Measurements from ENCODE around the gene ADAMTS3.
A peak's percentile ranks its signal among the peaks of the same experiment; 100 is the strongest.

Gene ADAMTS3

GRCh38 chr4:72340803-72341431 is 228.1 kb downstream of the ADAMTS3 start:
- no peak for DNase-seq (ENCODE audit: low read depth)

DNA sequence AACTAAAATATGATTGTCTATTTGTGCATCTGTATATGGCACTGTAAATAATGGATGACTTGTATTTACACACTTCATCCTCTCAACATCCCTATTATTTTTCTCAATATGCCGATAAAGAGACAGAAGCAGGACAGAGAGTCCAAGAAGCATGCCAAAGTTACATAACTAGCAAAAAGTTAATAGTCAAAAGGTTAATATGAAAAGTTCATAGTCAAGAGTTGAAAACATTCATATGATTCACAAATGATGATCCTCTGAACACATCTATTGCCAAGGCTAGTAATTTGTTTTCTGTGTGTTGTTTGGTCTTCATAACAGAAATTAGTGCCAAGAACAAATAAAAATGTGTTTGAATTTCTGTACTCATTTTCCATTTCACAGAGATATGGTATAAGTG is 231.0 kb downstream of the ADAMTS3 start:
- DNase-seq (ENCODE audit: low read depth): no peak

- no peak for DNase-seq (ENCODE audit: low read depth)
Observed at GRCh38 chr4:72330381-72330780, 238.6 kb downstream of the ADAMTS3 start.

DNA sequence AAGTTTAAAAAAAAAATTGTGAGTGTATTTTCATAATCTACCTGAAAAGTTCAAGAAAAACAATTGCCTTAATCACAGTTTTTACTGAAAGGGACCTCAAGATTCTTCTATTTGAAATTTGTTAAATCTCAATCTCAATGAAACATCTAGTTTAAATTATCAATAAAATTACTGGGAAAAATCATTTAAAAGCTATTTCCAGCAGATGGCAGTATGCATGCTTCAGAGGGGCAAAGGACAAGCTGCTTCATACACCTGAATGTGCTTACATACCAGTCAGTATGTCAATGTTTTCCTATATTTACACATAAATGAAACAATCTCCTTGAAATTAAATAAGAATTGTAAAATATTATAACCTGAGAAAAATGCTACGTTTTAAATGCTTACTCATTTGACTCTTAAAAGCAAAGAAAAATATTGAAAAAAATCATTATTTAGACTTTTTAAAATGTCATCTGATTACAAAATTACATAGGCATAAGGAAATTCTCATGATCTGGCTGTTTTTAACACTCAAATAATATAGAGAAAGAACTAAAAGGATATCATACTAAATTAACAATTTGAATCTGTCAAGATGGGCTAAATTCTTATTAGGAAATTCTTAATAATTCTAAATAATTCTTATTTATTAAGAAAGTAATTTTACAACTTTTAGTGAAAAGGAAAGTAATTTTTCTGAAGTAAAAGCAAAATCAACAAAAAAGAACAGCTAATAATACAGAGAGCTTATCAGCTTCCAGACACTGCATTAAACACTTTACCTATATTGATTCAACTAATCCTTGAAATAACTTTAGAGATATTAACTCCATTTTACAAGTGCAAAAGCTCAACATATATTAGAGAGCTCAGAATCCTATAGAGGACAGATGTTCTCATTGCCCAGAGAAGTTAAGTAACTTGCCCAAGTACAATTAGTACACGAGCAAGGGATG is 242.1 kb downstream of the ADAMTS3 start:
- DNase-seq (ENCODE audit: low read depth): peak; percentile 51

DNA sequence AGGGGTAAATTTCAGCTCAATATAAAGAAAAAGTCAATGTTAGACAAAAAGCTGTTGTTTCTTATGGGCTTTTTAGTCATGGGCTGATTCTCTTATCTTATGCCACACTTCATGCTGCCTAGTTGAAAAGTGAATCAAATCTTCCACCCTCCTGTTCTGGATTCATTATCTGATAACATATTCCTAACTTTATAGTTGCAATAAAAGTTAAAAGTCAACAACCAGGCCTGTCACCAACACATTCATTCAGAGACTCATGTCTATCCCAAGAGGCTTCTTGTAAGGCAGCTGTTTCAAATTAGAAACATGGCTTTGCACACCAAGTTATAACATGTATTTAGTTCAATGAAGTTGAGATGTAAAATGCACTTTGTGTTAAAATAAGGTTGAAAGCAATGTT is 243.8 kb downstream of the ADAMTS3 start:
- no peak for DNase-seq (ENCODE audit: low read depth)

DNA sequence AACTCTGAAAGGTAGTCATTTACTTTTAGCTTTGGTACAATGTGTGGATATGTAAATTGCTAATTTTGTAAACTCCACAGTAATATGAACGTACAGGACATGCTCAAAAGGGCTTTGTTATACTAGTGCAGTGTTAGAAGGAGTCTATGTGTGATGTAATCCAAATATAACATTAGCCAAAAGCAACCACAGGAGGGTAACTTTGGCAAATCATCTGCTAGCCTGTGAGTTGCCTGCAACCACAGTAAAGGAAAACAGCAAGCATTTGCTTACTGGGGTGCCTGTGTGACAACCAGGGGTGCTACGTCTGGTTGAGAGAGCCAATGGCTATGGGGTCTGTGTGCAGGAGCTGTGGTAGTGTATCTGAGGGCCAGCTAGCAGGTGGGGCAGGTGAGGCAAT is 245.8 kb downstream of the ADAMTS3 start:
- DNase-seq (ENCODE audit: low read depth): no peak

- no peak for DNase-seq (ENCODE audit: low read depth)
Observed at GRCh38 chr4:72320223-72320948, 248.6 kb downstream of the ADAMTS3 start.

DNA sequence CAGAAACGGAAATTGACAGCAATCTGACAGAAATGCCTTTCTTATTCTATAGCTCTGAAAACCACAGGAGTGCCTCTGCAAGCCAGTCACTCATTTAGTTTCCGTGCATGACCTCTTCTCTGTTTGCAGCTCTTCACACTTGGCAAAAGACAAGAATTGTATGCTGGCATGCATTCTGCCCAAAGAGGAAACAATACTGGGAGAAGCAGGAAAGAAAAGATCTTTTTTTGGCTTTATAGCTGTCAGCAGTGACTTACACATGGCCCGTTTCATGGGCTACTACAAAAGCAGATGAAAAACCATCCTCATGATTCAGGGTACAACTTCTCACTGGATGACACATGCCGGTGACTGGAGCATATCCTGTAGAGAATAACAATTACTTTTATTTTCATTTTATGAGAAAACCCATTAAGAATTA is 249.4 kb downstream of the ADAMTS3 start:
- DNase-seq (ENCODE audit: low read depth): no peak

DNA sequence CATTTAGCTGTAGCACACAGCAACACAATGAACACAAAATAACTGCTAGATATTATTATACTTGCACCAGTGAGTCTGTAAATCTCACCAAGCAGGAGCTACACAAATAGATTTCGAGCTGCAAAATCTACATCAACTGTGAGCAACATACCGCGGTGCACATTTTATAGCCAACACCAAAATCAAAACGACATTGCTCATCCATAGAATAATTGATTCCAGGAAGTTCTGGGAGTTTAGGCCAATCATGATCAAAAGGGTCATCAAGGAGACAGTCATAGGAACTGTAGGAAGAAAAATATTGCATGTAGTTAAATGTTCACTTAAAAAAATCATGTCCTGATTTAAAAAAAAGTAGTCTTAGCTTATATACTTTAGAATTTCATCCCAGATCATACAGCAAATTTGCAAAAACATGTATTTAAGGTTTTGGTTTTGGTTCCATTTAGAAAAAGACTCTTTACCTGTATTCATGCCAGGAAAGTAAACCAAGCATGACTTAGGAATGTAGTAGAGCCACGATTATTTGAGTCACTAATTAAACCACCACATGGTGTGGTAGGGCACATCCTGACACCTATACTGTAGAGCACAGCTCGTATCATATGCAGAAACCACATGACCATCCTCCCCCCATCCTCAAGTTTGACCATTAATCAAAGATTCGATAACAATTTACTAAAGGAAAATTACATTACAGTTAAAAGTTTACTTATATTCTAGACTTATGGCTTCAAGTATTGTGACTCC is 250.4 kb downstream of the ADAMTS3 start:
- no peak for DNase-seq (ENCODE audit: low read depth)

GRCh38 chr4:72314869-72315268 is 254.2 kb downstream of the ADAMTS3 start:
- peak; percentile 77 for DNase-seq (ENCODE audit: low read depth)

- DNase-seq (ENCODE audit: low read depth): no peak
Observed at GRCh38 chr4:72313121-72313520, 255.9 kb downstream of the ADAMTS3 start.

DNA sequence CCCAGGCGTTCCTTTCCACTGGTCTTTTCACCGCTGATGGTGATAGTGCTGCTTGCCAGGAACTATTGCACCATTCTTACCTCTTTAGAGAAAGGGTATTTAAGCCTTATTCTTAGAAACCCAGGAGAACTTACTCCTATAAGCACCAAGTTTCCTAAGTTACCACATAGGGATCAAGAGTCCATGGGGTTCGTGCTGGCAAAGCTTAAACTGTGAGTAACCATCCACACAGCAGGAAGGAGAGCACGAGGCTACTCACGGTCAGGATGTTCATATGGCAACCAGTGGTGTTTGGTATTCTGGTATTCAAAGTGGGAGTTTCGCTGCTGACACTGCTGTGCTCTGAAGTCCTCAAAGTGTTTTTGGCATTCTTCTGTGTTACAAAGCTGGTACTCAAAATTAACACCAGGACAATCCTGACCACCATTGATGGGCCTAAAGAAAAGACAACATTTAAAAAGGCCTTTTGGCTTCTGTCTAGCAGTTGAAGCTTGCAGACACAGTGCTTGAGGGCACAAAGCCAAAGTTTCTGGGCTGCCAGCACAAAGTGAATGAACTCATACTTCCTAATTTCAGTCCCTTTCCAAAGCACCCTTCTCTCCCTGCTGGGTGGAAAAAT is 256.9 kb downstream of the ADAMTS3 start:
- peak; percentile 66 for DNase-seq (ENCODE audit: low read depth)

GRCh38 chr4:72311291-72311690 is 257.7 kb downstream of the ADAMTS3 start:
- DNase-seq (ENCODE audit: low read depth): no peak

- DNase-seq (ENCODE audit: low read depth): no peak
Observed at GRCh38 chr4:72305620-72306019, 263.4 kb downstream of the ADAMTS3 start.

GRCh38 chr4:72305080-72305479 is 263.9 kb downstream of the ADAMTS3 start:
- no peak for DNase-seq (ENCODE audit: low read depth)

DNA sequence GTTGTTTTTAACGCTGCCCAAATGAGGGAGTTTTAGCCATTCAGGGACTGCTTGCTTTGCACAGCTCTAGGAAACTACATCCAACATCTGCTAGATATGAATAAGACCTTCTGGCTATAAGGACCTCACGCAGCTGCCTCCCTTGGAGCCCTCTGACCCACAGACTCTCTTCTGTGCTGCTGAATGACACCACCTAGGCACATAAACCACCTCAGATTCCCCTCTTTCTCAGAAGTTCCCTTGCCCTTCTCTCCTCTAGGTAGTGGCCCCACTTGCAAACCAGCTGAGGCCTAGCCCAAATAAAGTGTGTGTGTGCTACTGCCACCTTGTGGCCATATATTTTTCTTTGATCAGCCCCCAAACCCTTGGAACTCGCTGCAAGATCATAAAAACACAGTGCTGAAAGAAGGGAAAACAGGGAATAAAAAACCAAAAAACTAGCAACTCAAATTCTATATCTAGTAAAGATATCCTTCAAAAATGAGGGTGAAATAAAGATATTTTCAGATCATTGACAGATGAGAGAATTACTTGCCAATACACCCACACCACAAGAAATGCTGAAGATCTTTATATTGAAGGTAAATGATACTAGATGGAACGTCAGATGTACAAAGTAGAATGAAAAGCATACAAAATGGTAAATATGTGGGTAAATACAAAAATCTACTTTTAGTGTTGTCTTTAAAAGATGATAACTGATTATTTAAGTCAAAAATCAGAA is 265.9 kb downstream of the ADAMTS3 start:
- DNase-seq (ENCODE audit: low read depth): no peak

DNA sequence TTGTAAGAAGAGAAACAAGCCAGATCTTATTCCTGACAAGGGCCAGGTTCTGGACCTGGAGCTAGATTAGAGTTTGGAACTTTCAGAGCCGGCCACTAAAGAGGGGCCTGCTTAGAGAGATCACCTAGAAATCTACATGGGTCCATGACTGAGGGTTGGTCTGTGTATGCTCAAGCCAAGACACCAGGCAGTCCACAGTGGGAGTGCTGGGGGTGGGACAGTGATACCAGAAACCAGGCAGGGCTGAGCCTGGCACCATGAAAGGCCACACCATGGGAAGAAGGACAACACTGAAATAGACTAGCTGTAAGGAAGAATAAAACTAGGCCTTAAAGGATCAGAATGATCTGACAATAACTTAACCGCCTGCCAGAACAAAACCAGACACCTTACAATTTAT is 267.3 kb downstream of the ADAMTS3 start:
- no peak for DNase-seq (ENCODE audit: low read depth)

GRCh38 chr4:72300126-72300525 is 268.9 kb downstream of the ADAMTS3 start:
- no peak for DNase-seq (ENCODE audit: low read depth)

DNA sequence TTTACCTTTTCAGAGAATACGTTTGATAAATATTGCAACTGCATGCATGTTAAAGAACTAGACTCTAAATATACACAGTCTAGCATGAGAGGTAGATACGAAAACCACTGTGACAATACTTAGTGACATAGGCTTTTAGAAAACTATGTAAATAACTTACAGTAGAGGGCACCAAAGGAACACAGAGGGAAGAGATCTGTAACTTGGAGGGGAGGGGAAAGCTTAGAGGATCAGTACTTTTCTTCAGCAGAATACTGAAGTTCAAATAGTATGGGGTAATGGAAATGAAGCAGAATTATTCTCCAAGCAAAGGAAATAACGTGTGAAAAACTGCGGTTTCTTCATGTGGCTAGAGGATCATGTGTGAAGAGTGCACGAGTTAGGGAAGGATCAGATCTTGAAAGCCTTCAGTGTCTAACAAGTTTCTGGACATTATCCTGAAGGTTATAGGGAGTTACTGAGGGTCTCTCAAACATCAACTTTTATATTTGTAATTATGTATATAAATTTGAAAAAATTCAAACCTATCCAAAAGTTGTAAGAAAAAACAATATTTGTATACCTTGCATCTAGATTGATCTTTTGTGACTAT is 273.0 kb downstream of the ADAMTS3 start:
- no peak for DNase-seq (ENCODE audit: low read depth)

- no peak for DNase-seq (ENCODE audit: low read depth)
Observed at GRCh38 chr4:72290737-72291136, 278.3 kb downstream of the ADAMTS3 start.

Data from HS-27A (cell line).